ENCODE data around the gene KCNIP1. TPM values are rescaled to one million over a fixed set of nuclear protein-coding genes. Genes with fewer than 3 reads are reported as not detected.

The KCNIP1 gene
- total RNA-seq, 1 experiment from 2014 or later: not detected

DNA sequence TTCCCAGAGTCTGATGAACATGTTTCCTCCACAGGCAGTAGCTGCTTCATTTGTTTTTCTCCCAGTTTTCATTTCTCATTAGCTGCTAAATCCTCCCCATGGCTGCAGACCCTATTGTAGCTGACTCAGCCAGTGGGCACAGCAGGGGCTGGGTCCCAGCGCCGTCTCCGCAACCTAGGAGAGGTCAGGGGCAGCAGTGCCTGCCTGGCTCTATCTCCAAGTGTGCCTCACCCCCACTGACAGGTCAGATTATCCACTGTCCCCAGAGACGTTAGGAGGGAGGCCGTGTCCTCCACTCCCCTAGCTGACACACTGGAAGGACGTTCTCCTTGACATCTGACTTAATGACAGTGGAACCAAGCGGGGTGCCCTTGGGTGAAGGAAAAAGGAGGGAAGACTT lies 31.1 kb downstream of the KCNIP1 start (continued):
- TF ChIP-seq REST (IDR thresholded peaks at IDR 0.05; ENCODE audit: low read depth): no peak
- no peak for TF ChIP-seq EZH2phosphoT487 (IDR thresholded peaks at IDR 0.05; ENCODE audit: borderline replicate concordance)
- TF ChIP-seq EGR1 (IDR thresholded peaks at IDR 0.05; ENCODE audit: low read depth): no peak
- no peak for TF ChIP-seq EZH2 (IDR thresholded peaks at IDR 0.05)
- TF ChIP-seq POLR2AphosphoS5 (IDR thresholded peaks at IDR 0.05; ENCODE audit: low read depth, low read length): no peak
- TF ChIP-seq, protein P1, sequence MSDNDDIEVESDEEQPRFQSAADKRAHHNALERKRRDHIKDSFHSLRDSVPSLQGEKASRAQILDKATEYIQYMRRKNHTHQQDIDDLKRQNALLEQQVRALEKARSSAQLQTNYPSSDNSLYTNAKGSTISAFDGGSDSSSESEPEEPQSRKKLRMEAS (IDR thresholded peaks at IDR 0.05): no peak
- no peak for TF ChIP-seq ELF1 (IDR thresholded peaks at IDR 0.05; ENCODE audit: borderline replicate concordance, low read depth)
- no peak for TF ChIP-seq CEBPB (IDR thresholded peaks at IDR 0.05; ENCODE audit: low read depth)

DNA sequence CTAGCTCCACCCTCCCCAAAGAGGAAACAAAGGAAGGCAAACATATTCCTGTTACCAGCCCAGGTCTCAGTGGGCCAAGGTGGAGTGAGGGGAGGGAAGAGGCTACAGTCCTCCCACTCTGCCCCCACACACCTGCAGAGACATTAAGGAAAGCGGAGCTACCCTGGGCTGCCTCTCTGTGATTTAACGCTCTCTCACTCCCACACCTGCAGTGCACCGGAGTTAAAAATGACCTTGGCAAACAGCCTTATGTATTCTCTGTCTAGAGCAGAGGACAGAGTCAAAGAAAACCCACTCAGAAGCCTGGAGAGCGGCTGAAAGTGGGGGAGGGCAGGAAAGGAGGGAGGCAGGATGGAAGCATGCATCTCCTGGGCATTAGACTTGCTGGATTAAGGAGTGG lies 32.7 kb downstream of the KCNIP1 start:
- Histone ChIP-seq H3K27ac (ENCODE audit: low read depth, low read length) (no peak overlapping the region), H4K20me1 (ENCODE audit: insufficient read depth) (no peaks in the 10 kb centered on the region), H3K9me3 (ENCODE audit: control insufficient read depth in 1 of 2, insufficient read depth in 1 of 2, low read depth in 1 of 2, low read length in 2 of 2) (no peaks in the 10 kb centered on the region), H3K79me2 (ENCODE audit: insufficient read depth, low read length) (no peaks in the 10 kb centered on the region), H3K36me3 (ENCODE audit: control insufficient read depth in 1 of 2, insufficient read depth in 2 of 2, low read length in 2 of 2) (no peaks in the 10 kb centered on the region), H3K27me3 (ENCODE audit: insufficient read depth, low read length) (0 out of 2 replicates have a peak, but pooled peaks cover 6% of the 10 kb centered on the region), H3K4me2 (ENCODE audit: low read length) (no peak overlapping the region), H3K4me1 (ENCODE audit: control insufficient read depth in 1 of 2, insufficient read depth in 2 of 2, low read length in 2 of 2) (no peaks in the 10 kb centered on the region; a peak in 1 of 4 replicates), H3K9me2 (ENCODE audit: insufficient read depth) (no peaks in the 10 kb centered on the region), H3K9ac (ENCODE audit: low read length) (no peak overlapping the region), H3K4me3 (replicated peaks in 1 of 2; ENCODE audit: low read depth in 1 of 2, low read length in 2 of 2) (no peak overlapping the region), H2AFZ (ENCODE audit: low read depth, low read length, poor library complexity, severe bottlenecking) (no peak overlapping the region)
- CTCF ChIA-PET: no interaction called here
- POLR2A ChIA-PET: no interaction called here
- DNase-seq (ENCODE audit: low read depth, low spot score): no peak
- RAD21 ChIA-PET (ENCODE audit: low non-redundant PET in 1 of 2, low total read pairs in 2 of 2, uncharacterized antibody in 2 of 2, unreplicated experiment in 2 of 2): no interaction called here
- intact Hi-C loops (cut with micrococcal nuclease): no loop called here
- no TSS peak for BruUV-seq (replicated peaks)
- no peak for ATAC-seq
- TF ChIP-seq, protein P1 (IDR thresholded peaks at IDR 0.05): no peak
- no peak for TF ChIP-seq TCF7L2 (IDR thresholded peaks at IDR 0.05; ENCODE audit: borderline replicate concordance, extremely low read depth, insufficient read depth, insufficient read length)
- no peak for TF ChIP-seq SRF (IDR thresholded peaks at IDR 0.05; ENCODE audit: low read depth)
- TF ChIP-seq ELF1 (IDR thresholded peaks at IDR 0.05; ENCODE audit: borderline replicate concordance, low read depth): no peak
- TF ChIP-seq, protein P2, sequence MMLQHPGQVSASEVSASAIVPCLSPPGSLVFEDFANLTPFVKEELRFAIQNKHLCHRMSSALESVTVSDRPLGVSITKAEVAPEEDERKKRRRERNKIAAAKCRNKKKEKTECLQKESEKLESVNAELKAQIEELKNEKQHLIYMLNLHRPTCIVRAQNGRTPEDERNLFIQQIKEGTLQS (IDR thresholded peaks at IDR 0.05): no peak
- no peak for TF ChIP-seq CBX3 (IDR thresholded peaks at IDR 0.05; ENCODE audit: low read depth)
- TF ChIP-seq, protein P3, sequence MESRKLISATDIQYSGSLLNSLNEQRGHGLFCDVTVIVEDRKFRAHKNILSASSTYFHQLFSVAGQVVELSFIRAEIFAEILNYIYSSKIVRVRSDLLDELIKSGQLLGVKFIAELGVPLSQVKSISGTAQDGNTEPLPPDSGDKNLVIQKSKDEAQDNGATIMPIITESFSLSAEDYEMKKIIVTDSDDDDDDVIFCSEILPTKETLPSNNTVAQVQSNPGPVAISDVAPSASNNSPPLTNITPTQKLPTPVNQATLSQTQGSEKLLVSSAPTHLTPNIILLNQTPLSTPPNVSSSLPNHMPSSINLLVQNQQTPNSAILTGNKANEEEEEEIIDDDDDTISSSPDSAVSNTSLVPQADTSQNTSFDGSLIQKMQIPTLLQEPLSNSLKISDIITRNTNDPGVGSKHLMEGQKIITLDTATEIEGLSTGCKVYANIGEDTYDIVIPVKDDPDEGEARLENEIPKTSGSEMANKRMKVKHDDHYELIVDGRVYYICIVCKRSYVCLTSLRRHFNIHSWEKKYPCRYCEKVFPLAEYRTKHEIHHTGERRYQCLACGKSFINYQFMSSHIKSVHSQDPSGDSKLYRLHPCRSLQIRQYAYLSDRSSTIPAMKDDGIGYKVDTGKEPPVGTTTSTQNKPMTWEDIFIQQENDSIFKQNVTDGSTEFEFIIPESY (IDR thresholded peaks at IDR 0.05; ENCODE audit: extremely low read depth, insufficient replicate concordance, low read length): no peak
- TF ChIP-seq POLR2AphosphoS5 (IDR thresholded peaks at IDR 0.05; ENCODE audit: low read depth, low read length): no peak
- no peak for TF ChIP-seq EZH2 (IDR thresholded peaks at IDR 0.05)
- TF ChIP-seq SP1 (IDR thresholded peaks at IDR 0.05; ENCODE audit: low read depth): no peak
- no peak for TF ChIP-seq CEBPB (IDR thresholded peaks at IDR 0.05; ENCODE audit: low read depth)
- no peak for TF ChIP-seq ZNF274 (IDR thresholded peaks at IDR 0.05; ENCODE audit: low read depth, low read length)
- TF ChIP-seq EZH2phosphoT487 (IDR thresholded peaks at IDR 0.05; ENCODE audit: borderline replicate concordance): no peak
- TF ChIP-seq, protein P4, sequence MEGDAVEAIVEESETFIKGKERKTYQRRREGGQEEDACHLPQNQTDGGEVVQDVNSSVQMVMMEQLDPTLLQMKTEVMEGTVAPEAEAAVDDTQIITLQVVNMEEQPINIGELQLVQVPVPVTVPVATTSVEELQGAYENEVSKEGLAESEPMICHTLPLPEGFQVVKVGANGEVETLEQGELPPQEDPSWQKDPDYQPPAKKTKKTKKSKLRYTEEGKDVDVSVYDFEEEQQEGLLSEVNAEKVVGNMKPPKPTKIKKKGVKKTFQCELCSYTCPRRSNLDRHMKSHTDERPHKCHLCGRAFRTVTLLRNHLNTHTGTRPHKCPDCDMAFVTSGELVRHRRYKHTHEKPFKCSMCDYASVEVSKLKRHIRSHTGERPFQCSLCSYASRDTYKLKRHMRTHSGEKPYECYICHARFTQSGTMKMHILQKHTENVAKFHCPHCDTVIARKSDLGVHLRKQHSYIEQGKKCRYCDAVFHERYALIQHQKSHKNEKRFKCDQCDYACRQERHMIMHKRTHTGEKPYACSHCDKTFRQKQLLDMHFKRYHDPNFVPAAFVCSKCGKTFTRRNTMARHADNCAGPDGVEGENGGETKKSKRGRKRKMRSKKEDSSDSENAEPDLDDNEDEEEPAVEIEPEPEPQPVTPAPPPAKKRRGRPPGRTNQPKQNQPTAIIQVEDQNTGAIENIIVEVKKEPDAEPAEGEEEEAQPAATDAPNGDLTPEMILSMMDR (IDR thresholded peaks at IDR 0.05 in 2 of 3, conservative IDR thresholded peaks at IDR 0.05 in 1 of 3; ENCODE audit: borderline replicate concordance in 1 of 3, insufficient read depth in 1 of 3, low read depth in 2 of 3, low read length in 2 of 3): no peak
- TF ChIP-seq EGR1 (IDR thresholded peaks at IDR 0.05; ENCODE audit: low read depth): no peak
- TF ChIP-seq JUND (IDR thresholded peaks at IDR 0.05): no peak
